GM21717 (cell line): ENCODE measurements around the gene MARCHF11.

ENCODE experiments used
- ATAC-seq: cut with Tn5 transposase; IDR thresholded peaks from one replicate; pipeline ENCODE4 v1.9.1; 2021; ENCODE audit warnings: mild to moderate bottlenecking, moderate library complexity; ENCODE audit not compliant: unreplicated experiment

Gene MARCHF11, protein sequence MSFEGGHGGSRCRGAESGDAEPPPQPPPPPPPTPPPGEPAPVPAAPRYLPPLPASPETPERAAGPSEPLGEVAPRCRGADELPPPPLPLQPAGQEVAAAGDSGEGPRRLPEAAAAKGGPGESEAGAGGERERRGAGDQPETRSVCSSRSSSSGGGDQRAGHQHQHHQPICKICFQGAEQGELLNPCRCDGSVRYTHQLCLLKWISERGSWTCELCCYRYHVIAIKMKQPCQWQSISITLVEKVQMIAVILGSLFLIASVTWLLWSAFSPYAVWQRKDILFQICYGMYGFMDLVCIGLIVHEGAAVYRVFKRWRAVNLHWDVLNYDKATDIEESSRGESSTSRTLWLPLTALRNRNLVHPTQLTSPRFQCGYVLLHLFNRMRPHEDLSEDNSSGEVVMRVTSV

GRCh38 chr5:16179511-16179935 is at the start of gene MARCHF11:
Gene MARCHF11 (minus strand): TSS chr5:16179791. CDS start chr5:16179575, 216 bp downstream.
- ATAC-seq: no peak

DNA sequence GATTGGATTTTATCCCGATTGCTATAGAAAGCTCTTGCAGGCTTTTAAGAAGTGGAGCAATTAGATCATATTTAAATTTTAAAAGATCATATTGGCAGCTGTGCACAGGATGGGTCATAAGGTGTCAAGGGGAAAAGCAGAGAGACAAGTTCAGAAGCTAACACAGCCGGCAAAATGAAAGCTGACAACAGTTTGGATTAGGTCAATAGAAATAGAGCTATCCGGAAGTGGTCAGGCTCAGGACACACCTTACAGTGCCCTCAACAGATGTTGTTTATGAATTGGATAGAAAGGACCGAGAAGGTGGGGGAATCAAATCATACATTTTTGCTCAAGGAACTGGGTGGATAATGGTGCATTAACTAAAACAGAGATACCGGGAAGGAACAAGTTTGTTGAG is 46.3 kb upstream of the MARCHF11 start:
- ATAC-seq: no peak

DNA sequence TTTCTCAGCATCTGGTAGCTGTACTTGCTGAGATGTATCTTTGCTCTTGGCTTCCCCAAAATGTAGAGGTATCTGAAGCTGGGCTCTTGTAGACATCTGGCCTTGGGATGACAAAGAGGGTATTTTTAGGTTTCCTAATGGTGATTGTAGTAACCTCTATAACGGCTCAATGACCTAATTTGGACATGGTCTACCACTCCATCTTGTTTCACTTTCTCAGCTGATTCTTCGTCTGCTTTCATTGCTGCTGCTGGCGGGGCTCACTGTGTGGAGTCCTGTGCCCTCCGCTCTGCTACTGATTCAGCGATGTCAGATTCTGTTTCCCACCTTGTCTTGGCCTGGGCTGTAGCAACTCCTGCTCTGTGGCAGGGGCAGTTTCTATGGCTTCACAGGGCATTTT is 12.7 kb upstream of the MARCHF11 start:
- peak; percentile 53 for ATAC-seq

DNA sequence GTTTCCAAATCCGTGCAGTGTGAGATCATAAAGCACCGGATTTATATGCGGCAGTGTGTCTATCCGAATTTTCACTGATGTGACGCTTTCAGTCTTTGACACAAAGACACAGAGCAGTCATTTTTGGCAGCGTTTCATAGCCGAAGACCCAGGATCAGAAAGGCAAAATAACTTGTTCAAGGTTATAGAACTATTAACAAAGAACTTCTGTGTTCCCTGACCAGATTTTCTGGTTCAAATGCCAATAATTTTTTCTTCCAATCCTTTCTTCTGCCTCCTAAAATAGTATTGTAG is 1.1 kb upstream of the MARCHF11 start:
- no peak for ATAC-seq

- ATAC-seq: no peak
These were observed 571 bp upstream of the MARCHF11 start for GRCh38 chr5:16179936-16180788.

- no peak for ATAC-seq
These were observed 732 bp downstream of the MARCHF11 start for GRCh38 chr5:16178745-16179372.

GRCh38 chr5:16169550-16169949 is 10.0 kb downstream of the MARCHF11 start:
- ATAC-seq: no peak

- ATAC-seq: peak; percentile 76
These were observed 18.9 kb downstream of the MARCHF11 start for GRCh38 chr5:16160706-16161105.

DNA sequence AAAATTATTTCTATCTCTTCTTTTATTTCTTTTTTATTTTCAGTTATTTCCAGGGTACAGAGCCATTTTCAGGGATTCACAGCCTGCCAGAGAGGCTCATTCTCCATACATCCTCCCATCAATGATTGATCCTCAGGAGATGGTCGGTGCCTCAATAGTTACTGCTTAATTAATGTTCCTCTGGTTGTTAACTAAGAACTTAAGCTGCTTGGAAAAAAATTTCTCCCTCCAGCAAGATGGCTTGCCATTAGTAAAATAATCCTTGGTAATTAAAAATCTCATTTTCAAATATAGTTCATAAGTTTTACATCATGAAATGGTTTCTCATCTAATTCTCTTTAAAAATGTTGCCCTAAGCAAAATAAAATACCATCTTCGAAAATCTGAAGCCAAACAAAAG is 20.0 kb downstream of the MARCHF11 start:
- ATAC-seq: no peak

DNA sequence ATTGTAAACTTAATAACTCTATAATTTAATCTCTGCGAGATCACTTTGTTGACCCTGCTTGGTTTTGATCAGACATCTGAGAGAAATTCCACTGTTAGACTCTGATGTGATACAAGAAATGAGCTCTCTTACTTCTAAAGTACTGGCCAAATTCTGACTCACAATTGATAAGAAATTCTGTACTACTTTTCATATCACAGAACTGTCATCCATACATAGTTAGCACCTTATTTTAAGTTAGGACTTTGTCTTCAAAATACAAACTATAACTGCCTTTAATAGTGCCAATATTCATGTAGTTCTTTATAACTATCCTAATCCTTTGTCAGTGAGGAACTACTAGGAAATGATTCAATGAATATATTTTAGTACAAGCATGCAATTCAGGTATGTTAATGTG is 23.4 kb downstream of the MARCHF11 start:
- no peak for ATAC-seq

DNA sequence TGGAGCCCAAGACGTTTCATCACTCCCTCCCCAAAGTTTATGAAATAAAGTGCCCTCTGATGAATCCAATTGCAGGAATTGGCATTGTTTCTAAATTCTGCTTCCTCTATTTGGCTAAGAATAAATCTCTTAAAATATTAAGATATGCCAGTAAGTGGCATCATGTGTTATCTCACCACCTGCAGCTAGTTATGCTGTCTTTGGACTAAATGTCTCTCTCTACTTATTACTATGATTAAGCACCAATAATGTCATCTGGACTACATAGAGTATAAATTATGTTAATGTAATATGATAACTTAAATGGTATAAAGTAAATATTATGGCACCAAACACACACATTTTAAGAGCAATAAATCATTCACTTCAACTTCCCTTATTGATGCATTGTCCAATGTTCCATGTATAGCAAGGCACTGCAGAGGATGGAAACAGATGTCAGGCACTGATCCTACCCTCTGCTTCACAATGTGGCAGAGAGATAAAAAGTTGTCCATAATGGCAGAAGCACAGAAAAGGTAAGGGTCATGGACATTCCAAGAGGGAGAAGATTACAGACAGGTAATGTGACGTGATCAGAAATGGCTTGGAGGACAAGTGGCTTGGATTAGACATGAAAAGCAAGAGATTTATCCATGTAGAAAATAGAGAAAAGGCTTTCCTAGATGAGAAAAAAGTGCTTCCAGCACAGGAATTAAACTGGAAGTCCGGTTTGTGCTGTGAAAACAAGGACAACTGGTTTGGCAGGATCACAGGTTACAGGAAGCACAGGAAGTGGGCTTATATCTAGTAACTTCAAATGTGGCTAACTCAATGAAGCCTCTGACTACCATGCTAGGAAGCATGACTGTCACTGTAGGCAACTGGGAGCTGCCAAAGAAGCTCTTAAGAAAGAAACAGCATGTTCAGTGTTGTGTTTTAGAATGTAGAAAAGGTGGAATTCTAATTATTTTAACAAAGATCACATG is 26.7 kb downstream of the MARCHF11 start:
- ATAC-seq: no peak

- ATAC-seq: no peak
These were observed 30.0 kb downstream of the MARCHF11 start for GRCh38 chr5:16149621-16150020.

- ATAC-seq: no peak
These were observed 32.3 kb downstream of the MARCHF11 start for GRCh38 chr5:16147179-16147900.

- no peak for ATAC-seq
These were observed 35.2 kb downstream of the MARCHF11 start for GRCh38 chr5:16144416-16144815.

- no peak for ATAC-seq
These were observed 36.1 kb downstream of the MARCHF11 start for GRCh38 chr5:16143361-16144049.

DNA sequence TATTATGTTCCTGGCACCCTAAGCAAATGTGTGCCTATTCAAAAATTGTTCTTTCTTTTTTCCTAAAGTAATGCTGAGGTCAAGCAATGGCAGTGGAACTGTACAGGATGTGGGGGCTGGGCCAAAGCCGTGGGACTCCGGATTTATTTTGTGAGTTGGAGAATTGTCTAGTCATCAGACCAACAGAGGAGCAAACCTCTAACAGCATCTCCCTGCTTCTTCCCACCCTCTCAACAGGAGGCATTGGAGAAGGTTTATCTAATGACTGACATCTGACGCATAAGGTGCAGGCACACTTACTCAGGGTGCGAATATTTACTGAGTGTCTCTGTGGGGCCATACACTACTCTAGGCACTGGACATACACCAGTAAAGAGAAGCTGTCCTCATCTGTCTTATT is 38.6 kb downstream of the MARCHF11 start:
- ATAC-seq: no peak

DNA sequence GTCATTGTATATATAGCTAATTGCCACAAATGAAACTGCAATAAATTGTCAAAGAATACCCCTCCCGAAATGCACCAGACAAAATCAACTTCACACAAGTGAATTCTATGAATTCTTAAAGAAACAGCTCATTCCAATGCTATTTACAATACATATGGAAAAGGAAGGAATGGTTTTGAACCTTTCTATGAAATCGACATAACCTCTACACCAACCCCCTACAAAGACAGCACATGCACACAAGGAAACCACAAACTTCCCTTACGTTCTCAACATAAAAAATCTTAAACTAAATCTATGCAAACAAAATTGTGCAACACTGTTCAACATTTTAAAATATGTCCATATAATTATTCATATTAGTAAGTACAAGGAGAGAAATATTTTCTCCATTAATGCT is 39.2 kb downstream of the MARCHF11 start:
- no peak for ATAC-seq

- no peak for ATAC-seq
These were observed 42.4 kb downstream of the MARCHF11 start for GRCh38 chr5:16137177-16137576.

DNA sequence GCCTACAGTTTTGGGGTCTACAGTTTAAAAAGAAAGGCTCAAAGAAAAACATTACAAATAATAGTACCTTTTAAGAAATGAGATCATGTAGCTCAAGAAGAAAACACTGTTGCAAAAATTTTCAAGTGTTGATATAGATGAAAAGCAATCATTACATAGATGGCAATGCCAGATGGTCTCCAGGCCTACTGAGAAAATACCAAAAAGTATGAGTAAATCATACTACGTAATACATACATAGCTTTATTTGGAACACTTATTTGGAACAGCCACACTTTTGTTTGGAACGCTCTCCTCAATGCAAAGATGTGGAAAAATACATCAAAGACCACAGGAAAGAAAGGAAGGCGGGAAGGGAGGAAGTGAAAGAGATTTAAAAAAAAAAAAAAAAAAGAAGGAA is 44.1 kb downstream of the MARCHF11 start:
- ATAC-seq: no peak
